SKM-1 (cell line): ENCODE results near the gene ARHGAP10.

ENCODE experiments used
- DNase-seq: peaks from one replicate; lab custom pipeline; 2025; ENCODE audit not compliant: unreplicated experiment; lab: John Stamatoyannopoulos, UW

The ARHGAP10 gene

DNA sequence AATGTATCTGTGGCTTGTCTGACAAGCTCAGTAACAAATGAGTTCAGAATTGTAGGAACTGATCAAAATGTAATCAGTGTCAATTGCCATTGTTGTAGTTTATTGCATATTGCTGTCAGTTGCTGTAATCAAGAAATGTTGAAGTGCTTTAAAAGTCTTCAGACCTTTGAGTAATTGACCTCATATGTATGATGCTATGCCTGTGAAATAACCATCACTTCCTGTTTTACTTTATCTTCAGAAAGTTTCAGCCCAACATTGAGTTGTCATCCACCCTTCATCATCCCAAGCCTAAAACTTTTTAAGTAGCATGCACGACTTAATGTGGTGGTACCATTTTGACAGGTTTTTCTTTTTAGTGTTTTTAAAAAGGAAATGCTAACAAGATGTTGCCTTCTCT is 212.4 kb downstream of the ARHGAP10 start:
- DNase-seq: no peak

DNA sequence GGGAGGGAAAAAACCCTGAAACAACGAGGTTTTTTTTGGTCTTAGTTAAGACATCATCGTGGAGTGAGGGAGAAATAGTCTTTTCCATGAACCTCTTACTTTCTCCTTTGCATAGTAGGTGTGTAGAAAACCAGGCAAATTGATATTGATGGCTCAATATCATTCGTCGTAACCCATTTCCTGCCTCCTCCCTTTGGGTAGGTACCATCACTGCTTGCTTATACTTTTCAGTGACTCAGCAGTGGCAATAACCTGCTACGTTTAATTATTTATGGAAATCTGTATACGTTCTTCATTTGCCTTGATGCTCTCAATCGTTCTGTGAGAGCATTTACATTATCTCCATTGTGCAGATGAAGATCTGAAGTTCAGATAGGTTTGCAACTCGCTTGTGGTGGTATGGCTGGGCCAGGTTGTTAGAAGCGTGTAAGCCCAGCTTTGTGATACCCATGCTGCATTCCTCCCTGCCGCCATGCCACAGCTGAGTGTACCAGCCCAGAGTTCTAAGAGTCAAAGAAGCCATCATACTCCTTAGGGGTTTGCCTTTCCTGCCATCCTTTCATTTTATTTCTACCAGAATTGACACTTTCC is 212.9 kb downstream of the ARHGAP10 start:
- DNase-seq: no peak

DNA sequence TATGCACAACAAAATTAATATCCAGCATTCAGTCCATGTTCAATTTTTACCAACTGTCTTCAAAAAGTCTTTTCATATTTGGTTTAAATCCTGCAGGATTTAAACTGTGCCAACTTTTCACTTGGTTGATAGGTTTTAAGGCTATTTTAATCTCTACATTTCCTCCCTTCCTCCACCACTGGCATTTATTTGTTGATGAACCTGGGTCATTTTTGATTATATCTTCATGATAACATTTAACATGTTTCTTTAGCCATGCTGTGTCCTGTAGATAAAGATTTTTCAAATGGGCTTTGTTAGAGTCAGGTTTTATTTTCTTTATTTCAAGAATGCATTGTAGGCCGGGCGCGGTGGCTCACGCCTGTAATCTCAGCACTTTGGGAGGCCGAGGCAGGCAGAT is 216.4 kb downstream of the ARHGAP10 start:
- no peak for DNase-seq

DNA sequence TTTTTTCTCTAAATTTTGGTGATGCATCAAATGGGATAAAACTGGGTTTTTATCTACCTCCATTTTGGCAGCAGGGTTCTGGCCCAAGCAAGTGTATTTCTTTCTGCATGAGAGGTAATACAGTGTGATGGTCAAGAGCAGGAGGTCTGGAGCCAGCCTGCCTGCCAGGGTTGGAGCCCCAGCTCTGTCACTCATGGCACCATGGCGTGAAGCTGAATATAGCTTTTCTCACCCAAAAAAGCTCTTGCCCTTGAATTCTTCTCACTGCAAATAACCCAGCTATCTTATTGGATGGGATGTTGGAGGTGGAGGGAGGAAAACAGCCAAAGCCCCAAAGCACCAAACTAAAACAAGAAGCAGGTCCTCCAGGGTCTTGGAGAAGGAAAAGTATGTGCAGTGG is 218.4 kb downstream of the ARHGAP10 start:
- no peak for DNase-seq

DNA sequence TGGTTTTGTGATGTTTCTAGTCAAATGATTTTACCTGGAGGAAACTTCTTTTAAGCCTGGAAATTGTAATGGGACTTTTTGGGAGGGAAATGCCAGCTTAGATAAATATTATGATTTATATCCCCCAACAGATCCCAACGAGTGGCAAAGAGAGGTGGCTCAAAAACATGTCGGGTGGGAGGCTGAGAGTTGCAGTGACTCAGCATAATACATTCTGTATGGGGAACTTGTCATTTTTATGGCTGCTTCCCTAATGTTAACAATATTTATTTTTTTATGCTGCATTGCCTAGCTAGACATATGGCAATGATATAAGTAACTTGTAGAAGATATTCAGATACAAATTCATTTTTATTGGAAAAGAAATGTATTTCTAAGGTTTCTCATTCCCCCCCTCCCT is 219.0 kb downstream of the ARHGAP10 start:
- no peak for DNase-seq

DNA sequence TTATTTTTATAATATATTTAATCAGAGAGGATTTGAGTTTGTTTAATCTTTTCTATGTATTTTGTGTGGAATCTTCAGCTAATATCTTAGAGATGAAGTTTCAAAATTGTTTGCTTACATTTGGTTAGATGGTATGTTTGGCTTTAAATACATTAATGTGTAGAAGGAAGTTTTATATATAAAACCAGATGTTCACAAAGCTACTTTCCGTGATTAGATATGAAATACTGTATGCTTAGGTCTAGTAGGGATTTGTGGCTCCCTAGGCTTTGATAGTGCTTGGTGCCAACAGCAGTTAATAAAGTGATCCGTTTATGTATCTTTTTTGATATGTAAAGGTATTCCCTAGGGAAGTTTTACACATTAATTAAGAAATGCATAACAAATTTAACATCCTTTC is 223.0 kb downstream of the ARHGAP10 start:
- no peak for DNase-seq

DNA sequence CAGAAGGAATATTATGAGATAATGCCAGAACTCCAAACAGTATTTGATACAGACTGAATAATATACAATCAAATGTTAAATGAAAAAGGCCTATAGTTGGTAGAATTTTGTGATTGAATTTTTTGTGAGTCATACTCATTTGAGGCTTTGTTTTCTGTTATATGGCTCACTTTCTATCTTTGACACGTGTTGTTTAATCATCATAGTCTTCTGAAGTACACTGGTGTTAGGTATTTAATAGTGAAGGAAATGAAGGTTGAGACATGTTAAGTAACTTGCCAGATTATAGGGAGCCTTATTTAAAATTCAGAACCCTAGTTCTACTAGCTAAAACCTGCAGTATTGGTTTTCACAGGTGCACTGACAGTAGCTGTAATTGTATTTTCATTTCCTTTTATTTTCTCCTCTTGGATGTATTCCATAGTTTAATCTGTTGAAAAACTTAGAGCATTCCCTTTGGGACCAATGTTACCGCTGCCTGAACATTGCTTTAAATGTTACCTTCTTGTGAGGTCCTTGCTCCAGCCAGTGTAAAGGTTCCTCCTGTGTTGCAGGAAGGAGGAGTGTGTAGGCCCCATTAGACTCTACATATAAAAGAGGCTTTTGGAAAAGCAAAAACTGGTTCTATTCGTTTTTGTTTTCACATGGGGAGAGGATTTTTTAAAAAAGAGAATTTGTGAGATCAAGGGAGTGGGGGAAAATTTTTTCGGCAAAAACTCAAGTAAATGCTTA is 224.1 kb downstream of the ARHGAP10 start:
- DNase-seq: no peak

DNA sequence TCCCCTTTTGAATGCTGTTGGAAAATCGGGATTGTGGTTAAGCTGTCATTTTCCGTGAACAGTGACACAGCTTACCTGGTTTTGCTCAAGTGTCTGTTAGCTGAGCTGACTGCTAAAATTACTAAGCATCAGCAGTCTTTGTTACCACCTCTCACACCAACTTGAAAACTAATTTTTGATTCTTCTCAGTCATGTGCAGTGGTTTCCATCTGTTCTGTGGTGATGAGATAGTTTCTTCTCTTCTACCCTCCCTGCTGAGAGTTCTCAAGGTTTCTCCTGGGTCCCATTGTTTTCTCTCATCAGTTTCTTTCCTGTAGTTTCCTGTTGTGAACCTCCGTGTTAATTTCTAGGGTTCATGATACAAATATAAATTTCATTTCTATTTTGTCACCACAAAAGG is 225.6 kb downstream of the ARHGAP10 start:
- DNase-seq: no peak

DNA sequence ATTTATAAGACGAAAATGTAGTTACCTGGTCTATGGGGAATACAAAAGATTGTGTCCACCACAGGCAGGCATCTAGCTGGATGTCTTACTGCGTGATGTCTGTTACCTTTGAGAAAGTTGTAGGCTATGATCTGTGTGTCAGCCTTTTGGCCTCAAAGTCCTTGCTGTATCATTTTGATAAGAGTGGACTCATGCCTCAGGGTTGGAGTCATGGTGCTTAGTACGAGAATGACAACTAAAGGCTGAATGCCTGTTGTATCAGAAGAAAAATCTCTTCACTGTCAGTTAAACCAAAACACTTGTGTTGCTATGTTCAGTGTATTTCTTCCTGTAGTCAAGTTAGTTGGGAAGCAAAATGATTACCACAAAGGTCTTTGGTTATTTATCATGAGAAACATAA is 226.2 kb downstream of the ARHGAP10 start:
- no peak for DNase-seq

DNA sequence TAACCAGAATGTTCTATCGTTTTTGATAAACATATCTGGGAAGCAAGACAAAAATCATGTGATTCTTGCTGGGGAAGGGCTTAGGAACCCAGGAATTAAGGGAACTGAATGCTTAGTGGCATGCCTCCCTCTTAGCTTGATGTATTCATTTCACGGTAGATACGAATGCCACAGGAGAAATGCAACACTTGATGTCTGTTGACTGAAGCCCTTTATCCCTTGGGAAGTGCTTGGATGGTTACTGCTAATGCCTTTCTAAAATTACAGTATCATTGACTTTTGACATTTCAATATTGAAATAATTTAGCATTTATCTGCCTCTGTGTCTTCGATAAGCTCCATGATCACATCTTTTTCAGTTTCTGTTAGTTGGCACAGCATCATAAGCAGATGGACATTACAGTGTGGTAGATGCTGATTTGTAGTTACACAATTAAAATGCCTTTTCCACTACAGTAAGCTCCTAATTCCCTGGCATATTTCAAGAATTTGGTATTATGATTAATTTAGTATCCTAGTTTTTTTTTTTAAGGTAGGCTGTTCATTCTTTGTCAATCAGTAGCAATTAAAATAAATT is 226.7 kb downstream of the ARHGAP10 start:
- no peak for DNase-seq

DNA sequence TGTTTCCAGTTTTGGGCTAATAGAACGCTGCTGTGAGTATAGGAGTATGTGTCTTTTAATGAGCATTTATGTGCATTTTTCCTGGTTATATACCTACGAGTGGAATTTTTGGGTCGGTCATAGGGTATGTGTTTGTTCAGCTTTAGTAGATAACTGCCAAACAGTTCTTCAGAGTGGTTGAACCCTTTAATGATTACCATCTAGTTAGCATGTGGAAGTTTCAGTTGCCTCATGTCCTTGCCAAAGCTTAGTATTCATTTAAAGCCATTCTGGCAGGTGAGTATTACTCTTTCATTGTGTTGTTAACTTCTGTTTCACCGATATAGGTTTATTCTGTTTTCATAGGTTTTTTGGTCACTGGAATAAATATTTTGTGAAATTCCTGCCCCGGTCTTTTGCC is 229.1 kb downstream of the ARHGAP10 start:
- DNase-seq: no peak

DNA sequence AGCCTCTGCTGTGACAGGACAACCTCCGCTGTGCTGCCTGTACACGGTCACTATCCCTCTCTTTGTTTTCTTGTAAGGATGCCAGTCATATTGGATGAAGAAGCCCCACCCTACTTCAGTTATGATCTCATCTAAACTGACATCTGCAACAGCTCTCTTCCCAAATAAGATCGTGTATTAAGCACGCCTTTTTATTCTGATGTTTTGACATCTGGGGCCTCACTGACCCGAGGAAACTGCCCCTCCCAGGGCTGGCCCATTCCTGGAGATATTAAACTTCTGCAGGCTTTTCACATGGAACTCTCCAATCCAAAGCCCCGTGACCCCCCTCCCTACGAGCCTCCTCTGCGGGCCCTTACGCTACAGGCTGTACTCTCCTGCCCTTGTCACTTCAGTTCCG is 232.0 kb downstream of the ARHGAP10 start:
- no peak for DNase-seq

DNA sequence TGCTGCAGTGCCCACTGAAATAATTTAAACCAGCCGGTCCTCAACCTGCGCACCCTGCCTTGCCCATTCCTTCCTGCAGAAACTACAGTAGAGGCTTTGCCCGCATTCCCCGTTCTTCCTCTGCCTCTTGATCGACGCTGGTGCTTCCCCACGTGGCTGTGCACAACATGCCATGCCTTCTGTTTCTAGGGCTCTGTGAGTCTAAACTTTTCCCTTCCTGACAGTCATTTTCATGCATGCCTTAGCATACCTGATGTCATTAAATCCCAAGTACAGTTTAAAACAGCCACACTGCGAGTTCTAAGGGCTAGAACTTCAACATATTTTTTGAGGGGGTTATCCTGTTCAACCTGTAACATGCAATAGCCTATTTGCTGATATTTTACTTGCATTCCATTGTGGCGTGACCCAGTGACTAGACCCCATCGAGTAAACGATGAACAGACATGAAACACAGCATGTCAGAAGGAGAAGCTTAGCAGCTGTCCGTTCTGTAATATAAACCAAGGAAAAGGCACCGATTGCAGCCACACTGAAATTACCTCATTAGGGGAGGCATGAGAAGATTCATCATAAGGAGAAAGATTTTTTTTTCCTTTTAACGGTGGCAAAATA is 232.5 kb downstream of the ARHGAP10 start:
- no peak for DNase-seq

DNA sequence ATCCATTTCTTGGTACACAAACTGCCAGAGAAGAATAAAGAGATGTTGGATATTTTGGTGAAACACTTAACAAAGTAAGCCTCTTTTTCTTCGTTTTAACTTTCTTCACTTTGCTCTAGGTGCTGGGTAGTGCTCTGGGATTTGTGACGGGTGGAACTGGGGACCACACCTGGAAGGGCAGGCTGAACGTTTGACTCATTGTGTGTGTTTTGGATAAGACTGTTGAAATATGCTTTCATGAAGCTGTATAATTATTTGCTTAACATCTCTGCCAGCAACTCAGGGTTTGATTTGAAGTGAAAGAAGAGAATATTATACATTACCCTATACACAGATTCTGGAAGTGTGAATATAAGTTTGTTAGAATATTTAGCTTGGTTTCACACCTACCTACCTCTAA is 233.2 kb downstream of the ARHGAP10 start:
- DNase-seq: no peak

DNA sequence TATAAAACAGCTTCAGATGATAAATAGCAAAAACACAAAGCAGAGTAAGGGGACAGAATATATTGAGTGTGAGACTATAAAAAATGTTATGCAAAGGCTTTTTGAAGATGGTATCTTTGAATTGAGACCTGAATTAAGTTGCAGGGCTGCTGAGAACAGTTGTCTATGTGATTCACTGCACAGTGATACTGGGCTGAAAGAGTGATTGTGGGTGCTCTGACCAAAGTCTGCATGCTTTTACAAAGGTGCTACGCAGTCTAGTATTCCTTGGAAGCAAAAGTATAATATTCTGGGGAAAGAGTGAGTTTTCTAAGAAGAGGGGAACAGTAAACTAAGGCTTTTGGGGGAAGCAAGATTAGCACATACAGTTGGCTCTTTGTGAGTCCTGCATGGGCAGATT is 234.0 kb downstream of the ARHGAP10 start:
- no peak for DNase-seq

DNA sequence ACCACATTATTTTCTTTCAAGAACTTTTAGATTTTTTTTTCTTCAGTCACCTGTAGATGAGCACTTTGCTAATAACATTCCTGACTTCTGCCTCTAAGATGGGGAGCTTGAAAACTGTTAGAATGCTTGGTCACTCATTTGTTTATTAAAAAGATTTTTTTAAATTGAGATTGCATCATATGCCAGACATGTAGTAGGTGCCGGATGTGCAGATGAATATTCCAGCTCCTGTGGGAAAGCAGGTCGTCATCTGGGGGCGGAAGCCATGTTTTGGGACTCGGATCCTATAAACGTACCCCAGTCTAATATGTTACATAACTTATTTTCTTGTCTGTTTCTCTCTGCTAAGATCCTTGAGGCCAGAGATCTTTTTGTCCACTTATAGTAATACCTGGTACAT is 236.8 kb downstream of the ARHGAP10 start:
- no peak for DNase-seq

DNA sequence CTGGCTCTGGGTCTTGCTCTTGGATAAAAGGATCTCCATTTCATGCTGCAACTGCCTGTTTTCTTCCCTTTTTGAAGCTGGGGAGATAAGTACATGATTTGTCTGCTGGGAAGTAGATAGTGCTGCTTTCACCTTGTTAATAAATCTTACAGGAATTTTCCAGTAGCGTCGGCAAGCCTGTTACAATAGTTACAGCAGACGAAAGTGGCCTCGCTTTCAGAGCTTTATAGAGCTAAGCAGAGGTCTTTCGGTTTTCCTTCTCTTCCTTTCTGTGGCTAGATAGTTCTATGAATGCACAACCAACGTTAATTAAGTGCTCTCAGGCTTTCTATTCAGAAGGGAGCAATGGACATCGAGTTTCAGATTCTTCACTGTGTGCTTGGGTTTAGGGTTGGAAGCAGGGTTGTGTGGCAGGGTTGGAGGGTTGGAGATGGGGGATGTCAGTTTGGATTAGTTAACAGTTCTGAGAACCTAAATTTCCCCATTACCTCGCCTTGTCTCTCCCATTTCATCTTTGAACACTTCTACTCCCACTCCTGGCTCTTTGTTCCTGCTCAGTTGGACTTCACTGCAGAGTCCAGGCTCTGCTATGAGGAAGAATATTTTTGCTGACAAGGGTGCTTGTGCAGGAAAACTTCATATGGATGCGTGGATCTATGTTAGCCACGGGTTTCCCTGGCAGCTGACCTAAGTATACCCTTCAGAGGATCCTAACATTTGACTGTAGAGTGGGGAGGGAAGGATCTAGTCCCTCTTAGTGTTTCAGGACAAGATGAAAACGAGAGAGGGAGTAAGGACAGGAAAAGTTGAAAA is 237.9 kb downstream of the ARHGAP10 start:
- no peak for DNase-seq

DNA sequence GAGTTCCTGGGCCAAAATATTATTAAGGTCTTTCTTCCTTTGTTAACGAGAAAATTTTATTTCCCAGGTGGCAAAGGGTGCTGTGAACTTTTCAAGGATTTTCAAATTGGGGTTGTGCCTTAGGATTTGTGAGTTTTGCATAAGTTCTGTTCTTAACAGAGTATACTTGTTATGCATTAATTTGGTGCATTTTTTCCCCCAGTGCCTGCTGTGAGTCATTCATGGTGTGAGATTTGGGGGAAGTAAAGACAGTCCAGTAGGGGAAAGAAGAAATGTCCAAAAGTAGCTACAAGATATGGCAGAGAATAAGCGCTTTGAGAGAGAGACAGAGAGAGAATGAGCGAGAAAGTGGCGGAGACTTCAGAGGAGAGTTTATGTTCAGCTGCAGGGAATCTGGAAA is 239.2 kb downstream of the ARHGAP10 start:
- no peak for DNase-seq

DNA sequence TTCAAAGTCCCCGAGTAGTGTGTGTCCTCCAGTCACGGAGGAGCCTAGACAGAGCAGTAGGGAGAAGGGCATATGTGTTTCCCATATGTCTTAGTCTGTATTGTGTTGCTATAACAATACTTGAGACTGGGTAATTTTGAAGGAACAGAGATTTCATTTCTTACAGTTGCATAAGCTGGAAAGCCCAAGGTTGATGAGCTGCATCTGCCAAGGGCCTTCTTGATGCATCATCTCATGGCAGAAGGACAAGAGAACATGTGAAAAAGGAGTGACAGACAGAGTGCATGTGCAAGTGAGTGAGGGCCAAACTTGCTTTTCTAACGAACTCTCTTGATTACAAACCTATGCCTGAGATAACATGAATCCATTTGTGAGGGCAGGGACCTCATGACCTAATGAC is 243.4 kb downstream of the ARHGAP10 start:
- no peak for DNase-seq

DNA sequence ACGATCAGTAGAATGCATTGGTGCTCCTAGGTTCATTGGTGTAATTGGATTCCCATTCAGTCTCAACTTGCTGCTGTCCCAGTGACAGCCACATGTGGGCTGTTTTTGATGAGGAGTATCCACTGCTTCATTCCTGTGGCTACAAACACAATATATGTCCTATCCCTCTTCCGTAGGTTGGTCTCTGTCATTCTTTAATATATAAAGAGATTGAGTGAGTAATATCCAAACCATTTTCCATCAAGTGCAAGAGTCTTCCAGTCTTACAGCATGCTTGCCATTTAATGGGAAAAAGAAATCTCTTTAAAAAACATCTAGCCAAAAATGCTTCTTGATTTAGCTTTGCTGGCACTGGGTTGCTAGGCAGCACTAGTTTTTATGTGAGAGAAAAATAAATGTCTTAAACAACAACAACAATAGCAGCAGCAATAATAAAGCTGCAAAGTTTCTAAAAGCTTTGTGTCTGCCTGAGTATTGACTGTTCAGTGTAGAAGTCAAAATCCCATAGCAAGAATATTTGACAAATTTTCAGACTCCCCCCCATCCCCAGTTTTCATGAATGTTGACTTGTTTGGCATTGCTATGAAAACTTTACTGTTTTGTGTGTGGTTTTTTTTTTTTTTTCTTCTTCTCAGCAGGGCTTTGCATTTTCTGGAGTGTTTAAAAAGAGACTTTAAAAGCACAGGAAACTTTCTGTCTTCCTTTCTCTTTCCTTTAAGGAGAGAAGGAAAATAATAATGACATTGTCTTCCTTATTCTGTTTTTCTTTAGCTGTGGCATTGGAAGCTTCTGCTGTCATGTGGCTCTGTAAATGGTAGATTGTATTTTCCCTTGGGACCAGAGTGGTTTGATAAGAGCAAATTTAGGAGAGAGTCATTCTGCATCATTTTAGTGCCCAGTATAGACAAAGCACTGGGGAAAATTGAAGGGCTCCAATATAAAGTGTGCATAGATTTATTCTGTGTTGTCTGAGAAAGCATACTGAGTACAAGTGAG is 244.3 kb downstream of the ARHGAP10 start:
- DNase-seq: no peak
